NOMO-1 treated with dmso at 0.1 percent for 144 hours (cell line): Measurements from ENCODE around the gene DEPDC5.

Experiments
- DNase-seq: peaks from one replicate; lab custom pipeline; 2025; ENCODE audit not compliant: unreplicated experiment; lab: John Stamatoyannopoulos, UW

Gene DEPDC5

GRCh38 chr22:31883989-31884388, 130.2 kb downstream of the DEPDC5 start:
- no peak for DNase-seq

DNA sequence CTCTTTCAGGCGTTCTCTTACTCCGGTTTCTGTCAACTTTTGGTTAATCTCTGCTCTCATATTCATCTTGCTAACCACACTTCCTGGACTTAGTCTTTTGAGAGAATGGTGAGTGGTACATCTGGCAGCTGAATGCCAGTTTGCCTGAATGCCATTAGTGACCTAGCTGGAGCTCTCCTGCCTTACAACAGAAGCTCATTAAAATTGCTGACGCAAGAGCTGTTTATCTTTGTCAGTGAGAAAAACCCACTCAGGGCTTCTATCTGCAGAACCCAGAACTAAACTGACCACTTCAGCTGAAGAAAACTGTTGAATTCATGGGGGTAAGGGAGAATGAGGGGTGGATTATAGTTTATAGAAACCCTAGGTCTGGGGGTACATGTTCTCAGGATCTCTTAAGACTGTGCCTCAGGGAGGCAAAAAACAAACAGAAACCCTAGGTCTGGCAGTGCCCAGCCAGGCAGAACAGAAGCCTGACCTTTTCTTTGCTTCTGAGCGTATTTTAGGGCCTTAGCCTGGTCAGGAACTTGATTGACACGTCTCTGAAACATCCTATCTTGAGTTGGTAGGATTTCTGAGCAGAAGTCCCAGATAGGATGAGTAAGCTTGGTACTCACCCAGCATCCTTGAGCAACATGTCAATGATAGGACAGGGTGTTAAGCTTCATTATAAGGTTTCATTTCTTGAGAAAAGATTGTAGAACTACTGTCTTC, 137.7 kb downstream of the DEPDC5 start:
- no peak for DNase-seq

DNA sequence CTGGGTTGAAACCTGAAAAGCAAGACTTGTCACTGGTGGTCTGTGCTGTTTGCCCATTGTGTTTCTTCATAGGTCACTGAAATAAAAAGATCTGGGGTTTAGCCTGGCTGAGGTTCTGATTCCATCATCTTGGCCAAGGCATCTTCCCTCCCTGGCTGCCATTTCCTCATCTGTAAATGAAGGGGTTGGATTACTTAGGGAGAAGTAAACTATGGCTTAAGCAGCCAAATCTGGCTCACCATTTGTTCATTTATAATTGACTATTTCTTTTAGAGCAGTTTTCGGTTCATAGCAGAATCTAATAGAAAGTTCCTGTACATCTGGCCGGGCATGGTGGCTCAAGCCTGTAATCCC, 138.2 kb downstream of the DEPDC5 start:
- DNase-seq, result no peak

DNA sequence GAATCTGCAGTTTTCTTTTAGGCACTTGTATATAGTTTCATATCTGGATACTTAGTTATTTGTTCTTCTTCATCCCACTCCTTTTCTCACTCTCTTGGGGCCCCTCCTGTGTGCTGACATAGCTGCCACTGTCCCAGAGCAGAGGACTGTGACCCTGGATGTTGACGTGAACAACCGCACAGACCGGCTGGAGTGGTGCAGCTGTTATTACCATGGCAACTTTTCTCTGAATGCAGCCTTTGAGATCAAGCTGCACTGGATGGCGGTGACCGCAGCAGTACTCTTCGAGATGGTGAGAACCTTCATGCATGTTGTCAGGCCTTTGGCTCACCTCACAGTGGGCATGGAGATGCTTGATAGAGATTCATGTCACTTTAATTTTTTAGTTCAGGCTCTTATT, 139.6 kb downstream of the DEPDC5 start:
- no peak for DNase-seq

DNA sequence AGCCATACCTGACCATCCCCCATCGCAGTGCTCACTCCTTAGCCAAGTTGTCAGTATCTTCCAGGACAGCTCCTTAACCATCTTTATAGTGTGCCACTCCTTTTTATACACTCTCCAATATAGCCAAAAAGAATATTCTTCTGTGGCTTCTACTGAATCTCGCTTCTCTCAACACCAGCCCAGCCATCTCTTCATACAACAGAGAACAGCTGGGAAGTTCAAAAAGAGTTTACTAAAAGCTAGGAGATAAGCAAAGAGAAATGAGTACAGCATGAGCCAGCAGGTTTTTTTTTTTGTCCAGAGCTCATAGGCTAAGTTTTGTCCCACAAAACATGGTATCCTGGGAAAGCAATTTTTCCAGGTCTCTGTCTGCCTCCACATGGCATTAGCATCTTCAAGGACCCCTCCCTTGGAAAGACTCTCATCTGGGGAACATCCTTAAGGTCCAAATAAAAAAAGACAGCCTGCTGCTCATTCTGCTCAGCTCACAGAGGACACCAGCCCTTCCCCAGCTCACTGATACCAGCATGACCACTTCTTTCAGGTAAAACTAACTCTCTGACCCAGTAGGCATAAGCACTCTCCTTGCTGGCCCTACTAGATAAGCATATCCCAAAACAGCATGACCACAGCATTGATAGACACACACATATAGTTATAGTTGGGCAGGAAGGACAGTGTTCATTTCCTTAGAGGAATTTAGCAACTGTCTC, 141.7 kb downstream of the DEPDC5 start:
- DNase-seq, result no peak

GRCh38 chr22:31896472-31896871, 142.7 kb downstream of the DEPDC5 start:
- DNase-seq, result no peak

DNA sequence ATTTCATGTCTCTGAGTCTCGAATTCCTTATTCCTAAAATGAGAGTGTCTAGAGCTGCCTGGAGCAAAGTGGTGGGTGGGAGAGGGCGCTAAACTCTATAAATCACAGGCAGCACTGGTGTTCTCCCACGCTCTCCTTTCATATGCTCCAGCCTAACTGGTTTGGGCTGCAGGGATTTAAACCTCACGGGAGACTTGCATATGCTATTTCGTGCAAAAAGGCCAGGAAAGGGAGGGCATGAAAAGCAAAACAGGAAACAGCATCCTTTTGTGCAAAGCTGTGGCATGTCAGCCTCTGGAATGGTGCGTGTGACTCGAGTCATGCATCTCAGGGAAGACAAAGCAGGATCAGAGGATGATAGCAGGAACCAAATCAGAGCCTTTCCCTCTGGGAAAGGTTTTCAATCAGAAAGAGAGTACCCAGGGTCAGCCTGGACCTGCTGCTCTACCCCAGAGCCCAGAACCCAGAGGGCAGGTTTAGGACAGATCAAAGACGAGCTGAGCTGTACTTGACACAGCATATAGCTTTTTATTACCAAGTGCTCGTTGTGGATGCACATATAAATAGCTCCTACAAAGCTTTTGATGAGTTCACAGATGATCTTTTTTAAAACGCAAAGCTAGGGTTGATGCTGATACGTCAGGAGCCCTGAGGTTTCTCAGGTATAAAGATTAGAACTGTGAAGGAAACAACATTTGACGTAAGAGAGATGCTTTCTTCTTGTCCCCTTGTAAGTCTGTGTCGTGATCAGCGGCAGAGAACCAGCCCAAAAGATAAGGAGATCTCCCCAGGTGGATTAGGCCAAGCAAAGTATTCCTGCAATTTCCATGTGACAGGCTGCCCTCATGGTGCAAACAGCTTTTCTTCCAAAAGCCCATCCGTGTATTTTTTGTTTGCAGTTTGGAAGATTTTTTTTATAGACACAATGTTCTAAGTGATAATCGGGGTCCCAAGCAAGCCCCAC, 144.3 kb downstream of the DEPDC5 start:
- DNase-seq, result no peak

- DNase-seq, result no peak
These were observed 145.1 kb downstream of the DEPDC5 start for GRCh38 chr22:31898926-31899325.

DNA sequence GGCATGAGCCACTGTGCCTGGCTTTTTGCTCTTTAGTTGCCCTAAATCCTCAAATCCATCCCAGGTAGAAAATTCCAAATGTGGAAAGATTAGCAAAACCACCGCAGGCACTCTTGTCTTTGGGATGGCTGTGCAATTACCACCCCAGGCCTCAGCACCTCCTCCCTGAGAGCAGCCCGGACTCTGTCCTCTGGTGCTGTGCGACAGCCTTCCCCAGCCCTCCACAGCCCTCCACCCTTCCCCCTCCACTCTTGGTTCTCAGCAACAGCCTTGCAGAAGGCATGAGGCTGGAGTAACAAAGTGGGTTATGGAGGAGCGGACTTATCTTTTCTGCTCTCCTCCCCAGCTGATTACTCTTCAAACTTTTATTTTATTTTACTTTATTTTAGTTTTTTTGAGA, 145.8 kb downstream of the DEPDC5 start:
- no peak for DNase-seq

GRCh38 chr22:31901388-31902137, 147.7 kb downstream of the DEPDC5 start:
- DNase-seq, result no peak

DNA sequence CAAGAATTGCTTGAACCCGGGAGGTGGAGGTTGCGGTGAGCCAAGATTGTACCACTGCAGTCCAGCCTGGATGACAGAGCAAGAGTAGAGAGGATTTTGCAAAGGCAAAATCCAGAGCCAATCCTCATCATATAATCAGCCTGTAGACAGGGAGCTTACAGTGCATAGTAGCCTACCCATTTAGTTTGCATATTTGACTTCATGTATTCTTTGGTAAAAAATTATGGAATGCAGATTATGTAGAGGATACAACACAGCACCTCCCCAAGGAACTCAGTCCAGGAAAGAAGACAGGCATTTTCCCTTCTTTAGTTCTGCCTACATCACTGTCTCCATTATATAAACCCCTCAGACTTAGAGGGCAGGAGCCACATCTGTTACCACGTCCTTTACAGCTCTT, 150.8 kb downstream of the DEPDC5 start:
- DNase-seq, result no peak

GRCh38 chr22:31905356-31905755, 151.5 kb downstream of the DEPDC5 start:
- no peak for DNase-seq

DNA sequence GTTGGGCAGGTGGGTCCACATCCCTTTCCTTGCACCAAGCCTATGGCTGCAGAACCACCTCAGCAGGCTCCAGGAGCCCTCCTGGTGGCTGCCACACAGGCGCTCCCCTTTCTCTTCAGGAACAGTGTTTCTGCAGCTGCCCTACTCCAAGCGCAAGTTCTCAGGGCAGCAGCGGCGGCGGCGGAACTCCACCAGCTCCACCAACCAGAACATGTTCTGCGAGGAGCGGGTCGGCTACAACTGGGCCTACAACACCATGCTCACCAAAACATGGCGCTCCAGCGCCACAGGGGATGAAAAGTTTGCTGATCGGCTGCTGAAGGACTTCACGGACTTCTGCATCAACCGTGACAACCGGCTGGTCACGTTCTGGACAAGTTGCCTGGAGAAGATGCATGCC, 152.3 kb downstream of the DEPDC5 start:
- DNase-seq, result no peak

DNA sequence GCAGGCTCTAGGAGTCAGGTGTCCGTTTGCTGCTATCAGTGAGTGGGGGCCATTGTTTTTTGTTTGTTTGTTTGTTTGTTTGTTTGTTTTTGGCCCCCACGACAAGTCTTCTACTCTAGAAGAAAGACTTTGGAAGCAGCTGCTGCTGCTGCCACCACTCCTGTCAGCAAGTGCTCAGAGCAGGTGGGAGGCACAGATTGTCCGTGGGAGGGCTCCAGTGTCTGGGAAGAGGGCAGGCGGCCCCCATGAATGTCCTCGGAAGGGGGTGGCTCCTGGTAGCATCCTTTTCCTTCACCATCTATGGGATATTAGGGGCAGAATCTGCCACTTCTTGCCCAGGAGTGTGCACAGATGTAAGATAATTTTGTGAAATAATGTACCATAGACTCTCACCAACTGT, 152.8 kb downstream of the DEPDC5 start:
- DNase-seq, result no peak

- no peak for DNase-seq
These were observed 156.2 kb downstream of the DEPDC5 start for GRCh38 chr22:31909977-31910376.

GRCh38 chr22:31911565-31912406, 158.0 kb downstream of the DEPDC5 start:
- DNase-seq, result no peak

- no peak for DNase-seq
These were observed 158.6 kb downstream of the DEPDC5 start for GRCh38 chr22:31912407-31912743.

DNA sequence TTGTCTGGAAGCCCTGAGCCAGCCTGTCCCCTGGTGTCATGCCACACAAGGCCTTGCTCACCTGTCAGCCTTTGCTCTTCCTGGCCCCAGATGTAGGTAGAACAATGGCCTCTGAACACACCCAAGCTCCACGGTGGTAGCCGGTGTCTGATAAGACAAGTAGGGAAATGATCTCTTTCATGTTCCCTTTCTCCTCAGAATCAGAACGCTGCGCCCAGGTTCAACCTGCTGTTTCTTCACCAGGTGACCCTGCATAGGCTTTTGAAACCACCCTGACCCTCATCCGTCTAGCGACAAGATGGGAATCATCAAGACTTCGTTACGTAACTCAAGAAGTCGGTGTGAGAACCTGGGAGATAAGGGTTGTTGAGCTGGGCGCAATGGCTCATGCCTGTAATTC, 161.8 kb downstream of the DEPDC5 start:
- DNase-seq, result no peak

- DNase-seq, result peak; percentile 50
These were observed 163.6 kb downstream of the DEPDC5 start for GRCh38 chr22:31917227-31917921.

DNA sequence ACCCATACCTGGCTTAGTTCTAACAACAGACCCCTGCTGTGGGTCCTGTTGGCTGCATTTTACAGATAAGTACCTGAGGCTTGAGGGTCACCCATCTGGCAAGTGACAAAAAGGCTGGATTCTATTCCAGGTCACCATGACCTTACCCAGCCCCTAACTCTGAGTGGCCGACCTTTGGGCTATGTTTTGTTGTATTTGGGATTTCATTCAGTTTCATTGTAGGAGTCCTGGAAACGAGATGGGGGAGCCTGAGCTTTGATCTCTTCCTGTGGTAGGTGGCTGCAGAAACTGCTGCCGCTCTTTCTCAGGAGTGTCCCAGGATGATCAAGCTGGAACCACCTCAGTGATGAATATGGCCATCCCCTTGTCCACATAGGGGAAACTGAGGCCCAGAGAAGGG, 165.9 kb downstream of the DEPDC5 start:
- no peak for DNase-seq
